ENCODE measurements around the gene CNTNAP5.

The CNTNAP5 gene

GRCh38 chr2:124476291-124476690 is 451.2 kb downstream of the CNTNAP5 start:
- no peaks in the 10 kb centered on the region for H3K4me1 ChIP-seq (ENCODE audit: control insufficient read depth in 1 of 2, insufficient read depth in 2 of 2, low read length in 2 of 2)

GRCh38 chr2:124478761-124479160 is 453.7 kb downstream of the CNTNAP5 start:
- H3K4me3 ChIP-seq (ENCODE audit: low read depth in 1 of 2, low read length in 2 of 2) = no peak overlapping the region
- no peaks in the 10 kb centered on the region for H3K27me3 ChIP-seq (ENCODE audit: control insufficient read depth in 1 of 2, insufficient read depth in 2 of 2, low read length in 2 of 2)
- no peaks in the 10 kb centered on the region for H3K9me3 ChIP-seq (ENCODE audit: control insufficient read depth in 1 of 2, low read length in 2 of 2)
- H3K9ac ChIP-seq (ENCODE audit: low read depth in 1 of 2, low read length in 2 of 2) = no peak overlapping the region
- no peaks in the 10 kb centered on the region for H3K4me1 ChIP-seq (ENCODE audit: control insufficient read depth in 1 of 2, insufficient read depth in 2 of 2, low read length in 2 of 2)
- no peaks in the 10 kb centered on the region for H3K36me3 ChIP-seq (ENCODE audit: control insufficient read depth in 1 of 2, insufficient read depth in 2 of 2, low read length in 2 of 2)
- H3K27ac ChIP-seq (ENCODE audit: low read depth, low read length) = no peak overlapping the region

More at GRCh38 chr2:124476291-124476690, 451.2 kb downstream of the CNTNAP5 start:
- Histone ChIP-seq H3K27ac (ENCODE audit: low read depth, low read length) (no peak overlapping the region), H3K9ac (ENCODE audit: low read depth in 1 of 2, low read length in 2 of 2) (no peak overlapping the region), H3K4me3 (ENCODE audit: low read depth in 1 of 2, low read length in 2 of 2) (no peak overlapping the region), H3K36me3 (ENCODE audit: control insufficient read depth in 1 of 2, insufficient read depth in 2 of 2, low read length in 2 of 2) (no peaks in the 10 kb centered on the region), H3K9me3 (ENCODE audit: control insufficient read depth in 1 of 2, low read length in 2 of 2) (no peaks in the 10 kb centered on the region), H3K27me3 (ENCODE audit: control insufficient read depth in 1 of 2, insufficient read depth in 2 of 2, low read length in 2 of 2) (no peaks in the 10 kb centered on the region)

- no peak overlapping the region for H3K27ac ChIP-seq (ENCODE audit: low read depth, low read length)
- H3K4me1 ChIP-seq (ENCODE audit: control insufficient read depth in 1 of 2, insufficient read depth in 2 of 2, low read length in 2 of 2) = no peaks in the 10 kb centered on the region
- no peaks in the 10 kb centered on the region for H3K9me3 ChIP-seq (ENCODE audit: control insufficient read depth in 1 of 2, low read length in 2 of 2)
- no peaks in the 10 kb centered on the region for H3K27me3 ChIP-seq (ENCODE audit: control insufficient read depth in 1 of 2, insufficient read depth in 2 of 2, low read length in 2 of 2)
- H3K9ac ChIP-seq (ENCODE audit: low read depth in 1 of 2, low read length in 2 of 2) = no peak overlapping the region
- no peaks in the 10 kb centered on the region for H3K36me3 ChIP-seq (ENCODE audit: control insufficient read depth in 1 of 2, insufficient read depth in 2 of 2, low read length in 2 of 2)
- no peak overlapping the region for H3K4me3 ChIP-seq (ENCODE audit: low read depth in 1 of 2, low read length in 2 of 2)
Observed at GRCh38 chr2:124480958-124481357, 455.9 kb downstream of the CNTNAP5 start.

- H3K9ac ChIP-seq (ENCODE audit: low read depth in 1 of 2, low read length in 2 of 2) = no peak overlapping the region
- no peak overlapping the region for H3K4me3 ChIP-seq (ENCODE audit: low read depth in 1 of 2, low read length in 2 of 2)
- H3K4me1 ChIP-seq (ENCODE audit: control insufficient read depth in 1 of 2, insufficient read depth in 2 of 2, low read length in 2 of 2) = no peaks in the 10 kb centered on the region
- H3K27me3 ChIP-seq (ENCODE audit: control insufficient read depth in 1 of 2, insufficient read depth in 2 of 2, low read length in 2 of 2) = no peaks in the 10 kb centered on the region
- H3K9me3 ChIP-seq (ENCODE audit: control insufficient read depth in 1 of 2, low read length in 2 of 2) = no peaks in the 10 kb centered on the region
- H3K27ac ChIP-seq (ENCODE audit: low read depth, low read length) = no peak overlapping the region
- no peaks in the 10 kb centered on the region for H3K36me3 ChIP-seq (ENCODE audit: control insufficient read depth in 1 of 2, insufficient read depth in 2 of 2, low read length in 2 of 2)
Observed at GRCh38 chr2:124482044-124482443, 457.0 kb downstream of the CNTNAP5 start.

GRCh38 chr2:124482551-124482950 is 457.5 kb downstream of the CNTNAP5 start:
- no peaks in the 10 kb centered on the region for H3K4me1 ChIP-seq (ENCODE audit: control insufficient read depth in 1 of 2, insufficient read depth in 2 of 2, low read length in 2 of 2)
- no peak overlapping the region for H3K9ac ChIP-seq (ENCODE audit: low read depth in 1 of 2, low read length in 2 of 2)
- H3K27me3 ChIP-seq (ENCODE audit: control insufficient read depth in 1 of 2, insufficient read depth in 2 of 2, low read length in 2 of 2) = no peaks in the 10 kb centered on the region
- H3K27ac ChIP-seq (ENCODE audit: low read depth, low read length) = no peak overlapping the region
- no peaks in the 10 kb centered on the region for H3K9me3 ChIP-seq (ENCODE audit: control insufficient read depth in 1 of 2, low read length in 2 of 2)
- H3K36me3 ChIP-seq (ENCODE audit: control insufficient read depth in 1 of 2, insufficient read depth in 2 of 2, low read length in 2 of 2) = no peaks in the 10 kb centered on the region
- no peak overlapping the region for H3K4me3 ChIP-seq (ENCODE audit: low read depth in 1 of 2, low read length in 2 of 2)

- H3K9me3 ChIP-seq (ENCODE audit: control insufficient read depth in 1 of 2, low read length in 2 of 2) = no peaks in the 10 kb centered on the region
- H3K9ac ChIP-seq (ENCODE audit: low read depth in 1 of 2, low read length in 2 of 2) = no peak overlapping the region
- H3K4me3 ChIP-seq (ENCODE audit: low read depth in 1 of 2, low read length in 2 of 2) = no peak overlapping the region
- no peaks in the 10 kb centered on the region for H3K4me1 ChIP-seq (ENCODE audit: control insufficient read depth in 1 of 2, insufficient read depth in 2 of 2, low read length in 2 of 2)
- H3K27ac ChIP-seq (ENCODE audit: low read depth, low read length) = no peak overlapping the region
- no peaks in the 10 kb centered on the region for H3K27me3 ChIP-seq (ENCODE audit: control insufficient read depth in 1 of 2, insufficient read depth in 2 of 2, low read length in 2 of 2)
- no peaks in the 10 kb centered on the region for H3K36me3 ChIP-seq (ENCODE audit: control insufficient read depth in 1 of 2, insufficient read depth in 2 of 2, low read length in 2 of 2)
Observed at GRCh38 chr2:124485659-124486058, 460.6 kb downstream of the CNTNAP5 start.

- Histone ChIP-seq H3K36me3 (ENCODE audit: control insufficient read depth in 1 of 2, insufficient read depth in 2 of 2, low read length in 2 of 2) (no peaks in the 10 kb centered on the region), H3K27ac (ENCODE audit: low read depth, low read length) (no peak overlapping the region), H3K9me3 (ENCODE audit: control insufficient read depth in 1 of 2, low read length in 2 of 2) (no peaks in the 10 kb centered on the region), H3K4me3 (ENCODE audit: low read depth in 1 of 2, low read length in 2 of 2) (no peak overlapping the region), H3K9ac (ENCODE audit: low read depth in 1 of 2, low read length in 2 of 2) (no peak overlapping the region), H3K4me1 (ENCODE audit: control insufficient read depth in 1 of 2, insufficient read depth in 2 of 2, low read length in 2 of 2) (no peaks in the 10 kb centered on the region), H3K27me3 (ENCODE audit: control insufficient read depth in 1 of 2, insufficient read depth in 2 of 2, low read length in 2 of 2) (no peaks in the 10 kb centered on the region)
Observed at GRCh38 chr2:124489686-124490085, 464.6 kb downstream of the CNTNAP5 start.

GRCh38 chr2:124501575-124502152 is 476.6 kb downstream of the CNTNAP5 start:
- H3K36me3 ChIP-seq (ENCODE audit: control insufficient read depth in 1 of 2, insufficient read depth in 2 of 2, low read length in 2 of 2) = no peaks in the 10 kb centered on the region
- no peak overlapping the region for H3K4me3 ChIP-seq (ENCODE audit: low read depth in 1 of 2, low read length in 2 of 2)
- H3K9ac ChIP-seq (ENCODE audit: low read depth in 1 of 2, low read length in 2 of 2) = no peak overlapping the region
- no peaks in the 10 kb centered on the region for H3K27me3 ChIP-seq (ENCODE audit: control insufficient read depth in 1 of 2, insufficient read depth in 2 of 2, low read length in 2 of 2)
- no peaks in the 10 kb centered on the region for H3K9me3 ChIP-seq (ENCODE audit: control insufficient read depth in 1 of 2, low read length in 2 of 2)
- no peak overlapping the region for H3K27ac ChIP-seq (ENCODE audit: low read depth, low read length)
- H3K4me1 ChIP-seq (ENCODE audit: control insufficient read depth in 1 of 2, insufficient read depth in 2 of 2, low read length in 2 of 2) = no peaks in the 10 kb centered on the region

GRCh38 chr2:124514236-124514635 is 489.1 kb downstream of the CNTNAP5 start:
- no peak overlapping the region for H3K27ac ChIP-seq (ENCODE audit: low read depth, low read length)
- H3K9me3 ChIP-seq (ENCODE audit: control insufficient read depth in 1 of 2, low read length in 2 of 2) = peaks cover 3 to 11% of the 10 kb centered on the region in 2 donors
- no peaks in the 10 kb centered on the region for H3K36me3 ChIP-seq (ENCODE audit: control insufficient read depth in 1 of 2, insufficient read depth in 2 of 2, low read length in 2 of 2)
- H3K27me3 ChIP-seq (ENCODE audit: control insufficient read depth in 1 of 2, insufficient read depth in 2 of 2, low read length in 2 of 2) = no peaks in the 10 kb centered on the region
- H3K4me3 ChIP-seq (ENCODE audit: low read depth in 1 of 2, low read length in 2 of 2) = no peak overlapping the region
- no peaks in the 10 kb centered on the region for H3K4me1 ChIP-seq (ENCODE audit: control insufficient read depth in 1 of 2, insufficient read depth in 2 of 2, low read length in 2 of 2)
- H3K9ac ChIP-seq (ENCODE audit: low read depth in 1 of 2, low read length in 2 of 2) = no peak overlapping the region

- Histone ChIP-seq H3K9me3 (ENCODE audit: control insufficient read depth in 1 of 2, low read length in 2 of 2) (peaks cover 3 to 11% of the 10 kb centered on the region in 2 donors), H3K4me1 (ENCODE audit: control insufficient read depth in 1 of 2, insufficient read depth in 2 of 2, low read length in 2 of 2) (no peaks in the 10 kb centered on the region), H3K4me3 (ENCODE audit: low read depth in 1 of 2, low read length in 2 of 2) (no peak overlapping the region), H3K36me3 (ENCODE audit: control insufficient read depth in 1 of 2, insufficient read depth in 2 of 2, low read length in 2 of 2) (no peaks in the 10 kb centered on the region), H3K9ac (ENCODE audit: low read depth in 1 of 2, low read length in 2 of 2) (no peak overlapping the region), H3K27ac (ENCODE audit: low read depth, low read length) (no peak overlapping the region), H3K27me3 (ENCODE audit: control insufficient read depth in 1 of 2, insufficient read depth in 2 of 2, low read length in 2 of 2) (no peaks in the 10 kb centered on the region)
Observed at GRCh38 chr2:124520953-124521352, 495.9 kb downstream of the CNTNAP5 start.

- no peaks in the 10 kb centered on the region for H3K27me3 ChIP-seq (ENCODE audit: control insufficient read depth in 1 of 2, insufficient read depth in 2 of 2, low read length in 2 of 2)
- no peak overlapping the region for H3K27ac ChIP-seq (ENCODE audit: low read depth, low read length)
- H3K9ac ChIP-seq (ENCODE audit: low read depth in 1 of 2, low read length in 2 of 2) = no peak overlapping the region
- H3K9me3 ChIP-seq (ENCODE audit: control insufficient read depth in 1 of 2, low read length in 2 of 2) = no peaks in the 10 kb centered on the region
- H3K4me3 ChIP-seq (ENCODE audit: low read depth in 1 of 2, low read length in 2 of 2) = no peak overlapping the region
- no peaks in the 10 kb centered on the region for H3K36me3 ChIP-seq (ENCODE audit: control insufficient read depth in 1 of 2, insufficient read depth in 2 of 2, low read length in 2 of 2)
- H3K4me1 ChIP-seq (ENCODE audit: control insufficient read depth in 1 of 2, insufficient read depth in 2 of 2, low read length in 2 of 2) = no peaks in the 10 kb centered on the region
Observed at GRCh38 chr2:124523096-124523495, 498.0 kb downstream of the CNTNAP5 start.

Measured in duodenal mucosa (tissue), 2 donors.